ENCODE measurements around the gene MROH9. TPM values are rescaled to one million over a fixed set of nuclear protein-coding genes. Genes with fewer than 3 reads are reported as not detected.

The MROH9 gene
- total RNA-seq, 1 donor from 2014 or later = not detected

DNA sequence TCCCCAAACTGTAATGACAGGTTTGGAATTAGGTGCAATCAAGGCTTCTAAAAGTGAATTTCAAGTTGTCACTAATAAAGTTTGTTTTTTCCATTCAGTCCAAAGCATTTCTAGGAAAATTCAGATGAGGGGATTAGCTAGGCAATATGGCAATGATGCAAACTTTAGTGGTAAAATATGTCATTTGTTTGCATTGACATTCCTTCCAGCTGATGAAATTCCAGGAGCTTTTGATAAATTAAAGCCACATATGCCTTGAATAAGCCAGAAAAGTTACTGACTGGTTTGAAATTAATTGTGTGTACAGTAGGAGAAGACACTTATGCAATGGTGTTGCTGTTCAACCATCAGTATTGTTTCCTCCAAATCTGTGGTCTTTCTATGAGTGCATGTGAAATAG lies 57.8 kb downstream of the MROH9 start:
- intact Hi-C loops (cut with micrococcal nuclease) = no loop called here
- no peaks in the 10 kb centered on the region for H3K36me3 Mint-ChIP-seq (ENCODE audit: low read depth)
- no peak overlapping the region for H3K4me3 Mint-ChIP-seq
- no peak for DNase-seq
- H3K27me3 Mint-ChIP-seq = no peaks in the 10 kb centered on the region
- no peaks in the 10 kb centered on the region for H3K4me1 Mint-ChIP-seq
- no peak overlapping the region for H3K27ac Mint-ChIP-seq
- no peaks in the 10 kb centered on the region for H3K9me3 Mint-ChIP-seq

- DNase-seq = no peak
- Mint-ChIP-seq H3K9me3 (no peaks in the 10 kb centered on the region), H3K4me3 (no peak overlapping the region), H3K4me1 (no peaks in the 10 kb centered on the region), H3K27ac (no peak overlapping the region), H3K27me3 (no peaks in the 10 kb centered on the region), H3K36me3 (ENCODE audit: low read depth) (no peaks in the 10 kb centered on the region)
- intact Hi-C loops (cut with micrococcal nuclease) = no loop called here
These were observed 58.4 kb downstream of the MROH9 start for GRCh38 chr1:170993717-170994116.

- Mint-ChIP-seq H3K4me1 (no peaks in the 10 kb centered on the region), H3K27me3 (no peaks in the 10 kb centered on the region), H3K4me3 (no peak overlapping the region), H3K27ac (no peak overlapping the region), H3K36me3 (ENCODE audit: low read depth) (no peaks in the 10 kb centered on the region), H3K9me3 (no peaks in the 10 kb centered on the region)
- intact Hi-C loops (cut with micrococcal nuclease) = no loop called here
- DNase-seq = no peak
These were observed 79.5 kb downstream of the MROH9 start for GRCh38 chr1:171014880-171015279.

GRCh38 chr1:171017426-171017825 lies 82.1 kb downstream of the MROH9 start:
- Mint-ChIP-seq H3K4me3 (no peak overlapping the region), H3K4me1 (no peaks in the 10 kb centered on the region), H3K36me3 (ENCODE audit: low read depth) (no peaks in the 10 kb centered on the region), H3K9me3 (peaks cover 4% of the 10 kb centered on the region), H3K27ac (no peak overlapping the region), H3K27me3 (no peaks in the 10 kb centered on the region)
- intact Hi-C loops (cut with micrococcal nuclease) = no loop called here
- no peak for DNase-seq

GRCh38 chr1:171019971-171020370 lies 84.6 kb downstream of the MROH9 start:
- no peaks in the 10 kb centered on the region for H3K4me1 Mint-ChIP-seq
- DNase-seq = no peak
- no peaks in the 10 kb centered on the region for H3K36me3 Mint-ChIP-seq (ENCODE audit: low read depth)
- no peak overlapping the region for H3K27ac Mint-ChIP-seq
- H3K27me3 Mint-ChIP-seq = no peaks in the 10 kb centered on the region
- intact Hi-C loops (cut with micrococcal nuclease) = no loop called here
- H3K4me3 Mint-ChIP-seq = no peak overlapping the region
- peaks cover 4% of the 10 kb centered on the region for H3K9me3 Mint-ChIP-seq

GRCh38 chr1:171032822-171033702 lies 97.7 kb downstream of the MROH9 start:
- no peak overlapping the region for H3K4me3 Mint-ChIP-seq
- intact Hi-C loops (cut with micrococcal nuclease) = no loop called here
- H3K27ac Mint-ChIP-seq = no peak overlapping the region
- no peaks in the 10 kb centered on the region for H3K4me1 Mint-ChIP-seq
- H3K27me3 Mint-ChIP-seq = no peaks in the 10 kb centered on the region
- H3K9me3 Mint-ChIP-seq = no peaks in the 10 kb centered on the region
- no peaks in the 10 kb centered on the region for H3K36me3 Mint-ChIP-seq (ENCODE audit: low read depth)
- no peak for DNase-seq

DNA sequence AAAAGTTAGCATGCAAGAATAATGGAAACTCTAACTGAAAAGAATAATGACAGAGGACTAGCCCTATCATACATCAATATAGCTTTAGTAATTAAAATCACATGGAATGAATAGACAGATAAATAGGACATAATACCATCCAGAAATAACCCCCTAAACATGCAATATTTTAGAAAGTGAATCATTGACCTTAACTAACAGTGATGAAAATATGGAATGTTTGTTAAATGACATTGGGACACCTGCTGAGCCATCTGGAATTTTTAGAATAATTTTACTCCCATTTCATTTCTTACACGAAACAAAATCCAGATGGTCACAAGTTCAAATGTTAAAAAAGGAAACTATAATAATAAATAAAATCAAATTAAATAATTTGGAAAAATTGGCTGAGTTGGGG lies 102.3 kb downstream of the MROH9 start:
- Mint-ChIP-seq H3K27ac (no peak overlapping the region), H3K4me1 (no peaks in the 10 kb centered on the region), H3K36me3 (ENCODE audit: low read depth) (no peaks in the 10 kb centered on the region), H3K9me3 (no peaks in the 10 kb centered on the region), H3K4me3 (no peak overlapping the region), H3K27me3 (no peaks in the 10 kb centered on the region)
- intact Hi-C loops (cut with micrococcal nuclease) = no loop called here
- DNase-seq = no peak

GRCh38 chr1:171038284-171038683 lies 103.0 kb downstream of the MROH9 start:
- Mint-ChIP-seq H3K4me1 (no peaks in the 10 kb centered on the region), H3K36me3 (ENCODE audit: low read depth) (no peaks in the 10 kb centered on the region)
- intact Hi-C loops (cut with micrococcal nuclease) = no loop called here

GRCh38 chr1:171048014-171048413 lies 112.7 kb downstream of the MROH9 start:
- Mint-ChIP-seq H3K4me1 (no peaks in the 10 kb centered on the region), H3K27me3 (no peaks in the 10 kb centered on the region), H3K36me3 (ENCODE audit: low read depth) (no peaks in the 10 kb centered on the region), H3K9me3 (no peaks in the 10 kb centered on the region), H3K4me3 (no peak overlapping the region), H3K27ac (no peak overlapping the region)
- no peak for DNase-seq
- intact Hi-C loops (cut with micrococcal nuclease) = no loop called here

More at GRCh38 chr1:171038284-171038683, 103.0 kb downstream of the MROH9 start:
- no peak overlapping the region for H3K4me3 Mint-ChIP-seq
- H3K9me3 Mint-ChIP-seq = no peaks in the 10 kb centered on the region
- H3K27ac Mint-ChIP-seq = no peak overlapping the region
- no peaks in the 10 kb centered on the region for H3K27me3 Mint-ChIP-seq
- no peak for DNase-seq

DNA sequence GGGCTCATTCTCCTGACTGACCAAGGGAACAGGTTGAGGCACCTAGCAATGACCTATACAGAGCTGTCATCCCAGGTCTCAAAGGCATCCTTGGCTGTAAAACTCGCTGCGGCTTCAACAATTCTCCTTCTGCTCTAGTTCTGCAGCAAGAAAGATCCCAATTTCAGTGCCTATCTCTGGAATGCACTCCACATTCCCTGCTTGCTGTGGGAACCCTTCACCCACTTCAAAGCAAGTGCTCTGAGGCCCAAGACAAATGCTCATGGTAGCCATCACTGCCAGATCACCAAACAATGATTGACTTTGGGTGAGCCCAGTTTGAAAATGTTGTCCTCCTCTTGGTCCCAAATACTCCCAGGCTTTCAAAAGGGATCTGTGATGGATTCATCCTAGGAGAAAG lies 117.6 kb downstream of the MROH9 start:
- Mint-ChIP-seq H3K4me1 (no peaks in the 10 kb centered on the region), H3K9me3 (no peaks in the 10 kb centered on the region), H3K27me3 (no peaks in the 10 kb centered on the region), H3K36me3 (ENCODE audit: low read depth) (no peaks in the 10 kb centered on the region), H3K27ac (no peak overlapping the region), H3K4me3 (no peak overlapping the region)
- no peak for DNase-seq
- intact Hi-C loops (cut with micrococcal nuclease) = no loop called here

DNA sequence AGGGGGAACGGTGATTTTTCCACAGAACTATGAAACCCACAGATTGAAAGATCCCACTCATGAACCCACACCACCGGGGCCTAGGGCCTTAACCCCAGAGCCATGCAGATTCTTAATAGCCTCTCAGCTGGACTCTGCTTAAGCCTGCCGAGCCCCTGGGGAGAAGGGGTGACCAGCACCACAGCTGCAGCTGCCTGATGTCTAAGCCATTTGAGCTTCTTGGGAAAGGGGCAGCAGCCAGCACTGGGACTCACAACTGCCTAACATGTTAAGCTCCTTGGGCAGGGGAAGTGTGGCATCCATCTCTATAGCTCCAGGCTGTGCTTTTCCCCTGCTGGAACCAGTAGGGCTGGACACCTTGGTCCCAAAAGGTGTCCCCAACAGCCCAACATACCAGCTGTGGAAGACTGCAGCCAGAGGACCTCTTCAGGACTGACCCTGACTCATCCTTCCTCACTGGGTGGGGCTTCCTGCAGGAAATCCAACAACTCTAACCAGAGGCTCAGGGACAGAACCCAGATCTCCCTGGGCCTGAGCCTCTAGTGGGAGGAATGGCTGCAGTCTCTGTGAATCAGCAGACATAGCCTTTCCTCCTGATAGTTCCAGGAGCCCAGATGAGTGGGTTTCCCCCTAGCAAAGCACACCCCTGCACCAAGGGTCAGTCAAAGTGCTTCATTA lies 120.8 kb downstream of the MROH9 start:
- Mint-ChIP-seq H3K27ac (no peak overlapping the region), H3K36me3 (ENCODE audit: low read depth) (no peaks in the 10 kb centered on the region), H3K4me3 (no peak overlapping the region), H3K27me3 (no peaks in the 10 kb centered on the region), H3K4me1 (no peaks in the 10 kb centered on the region), H3K9me3 (no peaks in the 10 kb centered on the region)
- no peak for DNase-seq
- intact Hi-C loops (cut with micrococcal nuclease) = no loop called here

GRCh38 chr1:171061425-171062143 lies 126.2 kb downstream of the MROH9 start:
- Mint-ChIP-seq H3K27ac (no peak overlapping the region), H3K4me3 (no peak overlapping the region), H3K9me3 (no peaks in the 10 kb centered on the region), H3K36me3 (ENCODE audit: low read depth) (no peaks in the 10 kb centered on the region), H3K4me1 (no peaks in the 10 kb centered on the region), H3K27me3 (no peaks in the 10 kb centered on the region)
- no peak for DNase-seq
- intact Hi-C loops (cut with micrococcal nuclease) = no loop called here

GRCh38 chr1:171062902-171063301 lies 127.6 kb downstream of the MROH9 start:
- no peak for DNase-seq
- no peaks in the 10 kb centered on the region for H3K36me3 Mint-ChIP-seq (ENCODE audit: low read depth)
- H3K4me1 Mint-ChIP-seq = no peaks in the 10 kb centered on the region
- no peak overlapping the region for H3K4me3 Mint-ChIP-seq
- H3K9me3 Mint-ChIP-seq = no peaks in the 10 kb centered on the region
- no peaks in the 10 kb centered on the region for H3K27me3 Mint-ChIP-seq
- no peak overlapping the region for H3K27ac Mint-ChIP-seq
- intact Hi-C loops (cut with micrococcal nuclease) = no loop called here

- no peak overlapping the region for H3K4me3 Mint-ChIP-seq
- intact Hi-C loops (cut with micrococcal nuclease) = no loop called here
- no peaks in the 10 kb centered on the region for H3K36me3 Mint-ChIP-seq (ENCODE audit: low read depth)
- H3K9me3 Mint-ChIP-seq = no peaks in the 10 kb centered on the region
- no peak for DNase-seq
- H3K27ac Mint-ChIP-seq = no peak overlapping the region
- H3K4me1 Mint-ChIP-seq = no peaks in the 10 kb centered on the region
- no peaks in the 10 kb centered on the region for H3K27me3 Mint-ChIP-seq
These were observed 139.7 kb downstream of the MROH9 start for GRCh38 chr1:171075041-171075440.
